Activated CD4-positive, alpha-beta T cell treated with anti-CD3 and anti-CD28 coated beads for 4 hours (primary cell): Measurements from ENCODE around the gene TTLL11.

Experiments used
- DNase-seq, 2 donors: peaks; one replicate each; pipeline ENCODE4 v3.0.0-alpha.2; 2020

The TTLL11 gene

GRCh38 chr9:121844098-121844497 lies 249.0 kb downstream of the TTLL11 start:
- no peak for DNase-seq

GRCh38 chr9:121842612-121842978 lies 250.5 kb downstream of the TTLL11 start:
- DNase-seq = no peak

- DNase-seq = no peak
Observed at GRCh38 chr9:121841771-121842611, 251.1 kb downstream of the TTLL11 start.

GRCh38 chr9:121840838-121841760 lies 252.0 kb downstream of the TTLL11 start:
- no peak for DNase-seq

- DNase-seq = no peak
Observed at GRCh38 chr9:121839726-121840500, 253.2 kb downstream of the TTLL11 start.

- DNase-seq = no peak
Observed at GRCh38 chr9:121838746-121839669, 254.1 kb downstream of the TTLL11 start.

GRCh38 chr9:121837113-121837961 lies 255.8 kb downstream of the TTLL11 start:
- no peak for DNase-seq

- DNase-seq = no peak
Observed at GRCh38 chr9:121836366-121836885, 256.7 kb downstream of the TTLL11 start.

- no peak for DNase-seq
Observed at GRCh38 chr9:121835587-121836365, 257.3 kb downstream of the TTLL11 start.

GRCh38 chr9:121833061-121833460 lies 260.0 kb downstream of the TTLL11 start:
- DNase-seq = no peak

GRCh38 chr9:121831869-121832268 lies 261.2 kb downstream of the TTLL11 start:
- no peak for DNase-seq

- no peak for DNase-seq
Observed at GRCh38 chr9:121830441-121831140, 262.5 kb downstream of the TTLL11 start.

- no peak for DNase-seq
Observed at GRCh38 chr9:121827251-121827967, 265.7 kb downstream of the TTLL11 start.

- no peak for DNase-seq
Observed at GRCh38 chr9:121826711-121827110, 266.4 kb downstream of the TTLL11 start.

- no peak for DNase-seq
Observed at GRCh38 chr9:121825031-121825691, 267.9 kb downstream of the TTLL11 start.

- DNase-seq = no peak
Observed at GRCh38 chr9:121824651-121825030, 268.5 kb downstream of the TTLL11 start.

- DNase-seq = no peak
Observed at GRCh38 chr9:121823451-121824169, 269.5 kb downstream of the TTLL11 start.
